ENCODE measurements around the gene SECISBP2. TPM values are rescaled to one million over a fixed set of nuclear protein-coding genes. Genes with fewer than 3 reads are reported as not detected.

SECISBP2 gene
- total and polyA plus RNA-seq, 2 experiments from 2014 or later: 77.7 to 86.8 TPM

DNA sequence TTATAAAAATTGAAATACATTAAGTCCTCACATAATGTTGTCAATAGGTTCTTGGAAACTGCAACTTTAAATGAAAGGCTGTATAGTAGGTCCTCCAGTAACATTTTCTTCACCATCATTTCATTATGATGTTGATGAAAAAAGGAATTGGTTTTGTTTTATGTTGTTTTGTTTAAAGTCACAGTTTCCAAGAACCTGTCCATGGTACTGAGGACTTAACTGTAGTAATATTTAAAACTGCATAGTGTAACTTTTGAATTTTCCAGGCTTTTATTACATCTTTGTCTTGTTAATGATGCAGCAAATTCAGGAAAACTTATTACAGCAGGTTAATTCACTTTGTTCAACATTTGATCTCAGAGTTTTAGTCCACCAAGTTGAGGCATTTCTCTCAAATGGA is 11.6 kb downstream of the SECISBP2 start (continued):
- TF ChIP-seq, protein P1, sequence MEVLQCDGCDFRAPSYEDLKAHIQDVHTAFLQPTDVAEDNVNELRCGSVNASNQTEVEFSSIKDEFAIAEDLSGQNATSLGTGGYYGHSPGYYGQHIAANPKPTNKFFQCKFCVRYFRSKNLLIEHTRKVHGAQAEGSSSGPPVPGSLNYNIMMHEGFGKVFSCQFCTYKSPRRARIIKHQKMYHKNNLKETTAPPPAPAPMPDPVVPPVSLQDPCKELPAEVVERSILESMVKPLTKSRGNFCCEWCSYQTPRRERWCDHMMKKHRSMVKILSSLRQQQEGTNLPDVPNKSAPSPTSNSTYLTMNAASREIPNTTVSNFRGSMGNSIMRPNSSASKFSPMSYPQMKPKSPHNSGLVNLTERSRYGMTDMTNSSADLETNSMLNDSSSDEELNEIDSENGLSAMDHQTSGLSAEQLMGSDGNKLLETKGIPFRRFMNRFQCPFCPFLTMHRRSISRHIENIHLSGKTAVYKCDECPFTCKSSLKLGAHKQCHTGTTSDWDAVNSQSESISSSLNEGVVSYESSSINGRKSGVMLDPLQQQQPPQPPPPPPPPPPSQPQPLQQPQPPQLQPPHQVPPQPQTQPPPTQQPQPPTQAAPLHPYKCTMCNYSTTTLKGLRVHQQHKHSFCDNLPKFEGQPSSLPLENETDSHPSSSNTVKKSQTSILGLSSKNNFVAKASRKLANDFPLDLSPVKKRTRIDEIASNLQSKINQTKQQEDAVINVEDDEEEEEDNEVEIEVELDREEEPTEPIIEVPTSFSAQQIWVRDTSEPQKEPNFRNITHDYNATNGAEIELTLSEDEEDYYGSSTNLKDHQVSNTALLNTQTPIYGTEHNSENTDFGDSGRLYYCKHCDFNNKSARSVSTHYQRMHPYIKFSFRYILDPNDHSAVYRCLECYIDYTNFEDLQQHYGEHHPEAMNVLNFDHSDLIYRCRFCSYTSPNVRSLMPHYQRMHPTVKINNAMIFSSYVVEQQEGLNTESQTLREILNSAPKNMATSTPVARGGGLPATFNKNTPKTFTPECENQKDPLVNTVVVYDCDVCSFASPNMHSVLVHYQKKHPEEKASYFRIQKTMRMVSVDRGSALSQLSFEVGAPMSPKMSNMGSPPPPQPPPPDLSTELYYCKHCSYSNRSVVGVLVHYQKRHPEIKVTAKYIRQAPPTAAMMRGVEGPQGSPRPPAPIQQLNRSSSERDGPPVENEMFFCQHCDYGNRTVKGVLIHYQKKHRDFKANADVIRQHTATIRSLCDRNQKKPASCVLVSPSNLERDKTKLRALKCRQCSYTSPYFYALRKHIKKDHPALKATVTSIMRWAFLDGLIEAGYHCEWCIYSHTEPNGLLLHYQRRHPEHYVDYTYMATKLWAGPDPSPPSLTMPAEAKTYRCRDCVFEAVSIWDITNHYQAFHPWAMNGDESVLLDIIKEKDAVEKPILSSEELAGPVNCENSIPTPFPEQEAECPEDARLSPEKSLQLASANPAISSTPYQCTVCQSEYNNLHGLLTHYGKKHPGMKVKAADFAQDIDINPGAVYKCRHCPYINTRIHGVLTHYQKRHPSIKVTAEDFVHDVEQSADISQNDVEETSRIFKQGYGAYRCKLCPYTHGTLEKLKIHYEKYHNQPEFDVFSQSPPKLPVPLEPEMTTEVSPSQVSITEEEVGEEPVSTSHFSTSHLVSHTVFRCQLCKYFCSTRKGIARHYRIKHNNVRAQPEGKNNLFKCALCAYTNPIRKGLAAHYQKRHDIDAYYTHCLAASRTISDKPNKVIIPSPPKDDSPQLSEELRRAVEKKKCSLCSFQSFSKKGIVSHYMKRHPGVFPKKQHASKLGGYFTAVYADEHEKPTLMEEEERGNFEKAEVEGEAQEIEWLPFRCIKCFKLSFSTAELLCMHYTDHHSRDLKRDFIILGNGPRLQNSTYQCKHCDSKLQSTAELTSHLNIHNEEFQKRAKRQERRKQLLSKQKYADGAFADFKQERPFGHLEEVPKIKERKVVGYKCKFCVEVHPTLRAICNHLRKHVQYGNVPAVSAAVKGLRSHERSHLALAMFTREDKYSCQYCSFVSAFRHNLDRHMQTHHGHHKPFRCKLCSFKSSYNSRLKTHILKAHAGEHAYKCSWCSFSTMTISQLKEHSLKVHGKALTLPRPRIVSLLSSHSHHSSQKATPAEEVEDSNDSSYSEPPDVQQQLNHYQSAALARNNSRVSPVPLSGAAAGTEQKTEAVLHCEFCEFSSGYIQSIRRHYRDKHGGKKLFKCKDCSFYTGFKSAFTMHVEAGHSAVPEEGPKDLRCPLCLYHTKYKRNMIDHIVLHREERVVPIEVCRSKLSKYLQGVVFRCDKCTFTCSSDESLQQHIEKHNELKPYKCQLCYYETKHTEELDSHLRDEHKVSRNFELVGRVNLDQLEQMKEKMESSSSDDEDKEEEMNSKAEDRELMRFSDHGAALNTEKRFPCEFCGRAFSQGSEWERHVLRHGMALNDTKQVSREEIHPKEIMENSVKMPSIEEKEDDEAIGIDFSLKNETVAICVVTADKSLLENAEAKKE (CRISPR knock-in tag; IDR thresholded peaks at IDR 0.05): no peak
- TF ChIP-seq, protein P2, sequence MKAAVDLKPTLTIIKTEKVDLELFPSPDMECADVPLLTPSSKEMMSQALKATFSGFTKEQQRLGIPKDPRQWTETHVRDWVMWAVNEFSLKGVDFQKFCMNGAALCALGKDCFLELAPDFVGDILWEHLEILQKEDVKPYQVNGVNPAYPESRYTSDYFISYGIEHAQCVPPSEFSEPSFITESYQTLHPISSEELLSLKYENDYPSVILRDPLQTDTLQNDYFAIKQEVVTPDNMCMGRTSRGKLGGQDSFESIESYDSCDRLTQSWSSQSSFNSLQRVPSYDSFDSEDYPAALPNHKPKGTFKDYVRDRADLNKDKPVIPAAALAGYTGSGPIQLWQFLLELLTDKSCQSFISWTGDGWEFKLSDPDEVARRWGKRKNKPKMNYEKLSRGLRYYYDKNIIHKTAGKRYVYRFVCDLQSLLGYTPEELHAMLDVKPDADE (IDR thresholded peaks at IDR 0.05): no peak

DNA sequence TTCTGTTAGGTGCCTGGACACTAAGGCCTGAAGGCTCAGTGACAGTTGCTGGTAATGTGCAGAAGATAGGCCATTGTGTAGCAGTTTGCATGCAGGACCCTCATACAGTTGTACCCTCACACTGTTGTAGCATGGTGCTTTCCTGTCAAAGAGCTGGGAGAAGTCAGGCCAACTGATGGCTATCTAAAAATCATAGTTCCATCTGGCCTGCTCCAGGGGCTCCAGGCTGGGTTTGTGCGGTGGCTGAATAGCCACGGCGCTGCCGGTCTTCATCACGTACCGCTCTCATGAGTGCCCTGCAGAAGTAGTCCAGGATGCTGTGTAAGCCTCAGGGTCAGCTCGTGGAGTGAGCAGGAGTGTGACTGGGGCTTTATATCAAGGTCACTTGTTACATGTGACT is 12.2 kb downstream of the SECISBP2 start:
- Mint-ChIP-seq H3K27ac (no peak overlapping the region), H3K36me3 (ENCODE audit: low read depth) (peaks cover 78% of the 10 kb centered on the region), H3K4me1 (no peaks in the 10 kb centered on the region), H3K4me3 (no peak overlapping the region), H3K27me3 (ENCODE audit: insufficient read depth, low read depth, poor library complexity) (no peaks in the 10 kb centered on the region), H3K9me3 (no peaks in the 10 kb centered on the region)
- Histone ChIP-seq H4K20me1 (replicated peaks; ENCODE audit: insufficient read depth) (peaks cover 11% of the 10 kb centered on the region; the same call in 1 of the 2 replicates), H3K27me3 (ENCODE audit: insufficient read depth) (no peaks in the 10 kb centered on the region), H3K9me2 (ENCODE audit: insufficient read depth) (no peaks in the 10 kb centered on the region), H3K4me1 (ENCODE audit: insufficient read depth) (no peaks in the 10 kb centered on the region), H3F3A (replicated peaks; ENCODE audit: low read depth) (no peaks in the 10 kb centered on the region), H3K36me3 (ENCODE audit: insufficient read depth) (peaks cover 65% of the 10 kb centered on the region), H3K4me2 (no peak overlapping the region), H3K4me3 (no peak overlapping the region), H2AFZ (no peak overlapping the region), H3K79me2 (replicated peaks; ENCODE audit: insufficient read depth) (peaks cover 15% of the 10 kb centered on the region), H3K27ac (ENCODE audit: low read depth) (no peak overlapping the region)
- ATAC-seq: no peak
- DNase-seq (ENCODE audit: low spot score): no peak
- TF ChIP-seq, protein P3, sequence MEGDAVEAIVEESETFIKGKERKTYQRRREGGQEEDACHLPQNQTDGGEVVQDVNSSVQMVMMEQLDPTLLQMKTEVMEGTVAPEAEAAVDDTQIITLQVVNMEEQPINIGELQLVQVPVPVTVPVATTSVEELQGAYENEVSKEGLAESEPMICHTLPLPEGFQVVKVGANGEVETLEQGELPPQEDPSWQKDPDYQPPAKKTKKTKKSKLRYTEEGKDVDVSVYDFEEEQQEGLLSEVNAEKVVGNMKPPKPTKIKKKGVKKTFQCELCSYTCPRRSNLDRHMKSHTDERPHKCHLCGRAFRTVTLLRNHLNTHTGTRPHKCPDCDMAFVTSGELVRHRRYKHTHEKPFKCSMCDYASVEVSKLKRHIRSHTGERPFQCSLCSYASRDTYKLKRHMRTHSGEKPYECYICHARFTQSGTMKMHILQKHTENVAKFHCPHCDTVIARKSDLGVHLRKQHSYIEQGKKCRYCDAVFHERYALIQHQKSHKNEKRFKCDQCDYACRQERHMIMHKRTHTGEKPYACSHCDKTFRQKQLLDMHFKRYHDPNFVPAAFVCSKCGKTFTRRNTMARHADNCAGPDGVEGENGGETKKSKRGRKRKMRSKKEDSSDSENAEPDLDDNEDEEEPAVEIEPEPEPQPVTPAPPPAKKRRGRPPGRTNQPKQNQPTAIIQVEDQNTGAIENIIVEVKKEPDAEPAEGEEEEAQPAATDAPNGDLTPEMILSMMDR (conservative IDR thresholded peaks at IDR 0.05; ENCODE audit: low read depth in 2 of 2): no peak
- TF ChIP-seq, protein P1 (CRISPR knock-in tag; IDR thresholded peaks at IDR 0.05): no peak
- TF ChIP-seq CREB1 (CRISPR knock-in tag; IDR thresholded peaks at IDR 0.05; ENCODE audit: low read depth) (no peak), POLR2AphosphoS5 (IDR thresholded peaks at IDR 0.05; ENCODE audit: low read depth) (no peak)

Data from GM23338 (cell line).